ENCODE results near the gene SAPCD1.

SAPCD1 gene

DNA sequence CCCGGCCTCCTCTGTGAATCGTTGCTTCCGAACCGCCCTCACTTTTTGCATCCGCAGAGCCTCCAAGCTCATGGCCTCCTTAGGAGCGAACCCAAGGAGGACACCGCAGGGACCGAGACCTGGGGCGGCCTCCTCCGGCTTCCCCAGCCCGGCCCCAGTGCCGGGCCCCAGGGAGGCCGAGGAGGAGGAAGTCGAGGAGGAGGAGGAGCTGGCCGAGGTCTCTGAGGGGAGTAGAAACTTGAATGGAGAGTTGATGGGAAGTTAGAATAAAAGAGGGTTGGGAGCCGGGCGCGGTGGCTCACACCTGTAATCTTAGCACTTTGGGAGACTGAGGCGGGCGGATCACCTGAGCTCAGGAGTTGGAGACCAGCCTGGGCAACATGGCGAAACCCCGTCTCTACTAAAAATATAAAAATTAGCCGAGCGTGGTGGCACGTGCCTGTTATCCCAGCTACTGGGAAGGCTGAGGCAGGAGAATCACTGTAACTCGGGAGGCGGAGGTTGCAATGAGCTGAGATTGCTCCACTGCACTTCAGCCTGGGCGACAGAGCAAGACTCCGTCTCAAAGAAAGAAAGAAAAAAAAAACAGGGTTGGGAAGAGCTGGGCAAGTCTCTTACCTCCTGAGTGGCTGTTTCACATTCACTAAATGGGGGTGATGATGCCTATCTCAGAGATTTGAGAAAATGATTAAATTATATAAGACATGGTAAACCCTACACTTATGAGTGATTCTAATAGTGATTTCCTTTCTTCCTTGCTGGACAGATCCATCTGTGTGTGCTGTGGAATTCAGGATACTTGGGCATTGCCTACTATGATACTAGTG, 21.8 kb upstream of the SAPCD1 start:
- DNase-seq: peak; percentile 43
- peaks cover 35% of the 10 kb centered on the region for H3F3A ChIP-seq (ENCODE audit: insufficient read depth, low read length)
- H3K9me2 ChIP-seq (replicated peaks; ENCODE audit: insufficient read depth, low read length): no peaks in the 10 kb centered on the region
- no peaks in the 10 kb centered on the region for H4K20me1 ChIP-seq (ENCODE audit: insufficient read depth, low read length)
- no peaks in the 10 kb centered on the region for H3K9me3 ChIP-seq (replicated peaks; ENCODE audit: insufficient read depth, low read length)
- peaks cover 19% of the 10 kb centered on the region for H3K79me2 ChIP-seq (ENCODE audit: low read length)
- H3K4me3 ChIP-seq (ENCODE audit: low read length): peak overlapping the region; percentile 78
- peak overlapping the region; percentile 99 for H3K9ac ChIP-seq (ENCODE audit: low read length)
- no peaks in the 10 kb centered on the region for H3K27me3 ChIP-seq (replicated peaks; ENCODE audit: insufficient read depth, low read length)
- H3K4me1 ChIP-seq (ENCODE audit: low read length): peaks cover 24% of the 10 kb centered on the region
- H3K27ac ChIP-seq (ENCODE audit: low read length): peak overlapping the region; percentile 98
- peak overlapping the region; percentile 47 for H2AFZ ChIP-seq (ENCODE audit: low read length)
- TF ChIP-seq EZH2 (optimal IDR thresholded peaks at IDR 0.05; ENCODE audit: low read depth, low read length): no peak
- TF ChIP-seq, protein P1, sequence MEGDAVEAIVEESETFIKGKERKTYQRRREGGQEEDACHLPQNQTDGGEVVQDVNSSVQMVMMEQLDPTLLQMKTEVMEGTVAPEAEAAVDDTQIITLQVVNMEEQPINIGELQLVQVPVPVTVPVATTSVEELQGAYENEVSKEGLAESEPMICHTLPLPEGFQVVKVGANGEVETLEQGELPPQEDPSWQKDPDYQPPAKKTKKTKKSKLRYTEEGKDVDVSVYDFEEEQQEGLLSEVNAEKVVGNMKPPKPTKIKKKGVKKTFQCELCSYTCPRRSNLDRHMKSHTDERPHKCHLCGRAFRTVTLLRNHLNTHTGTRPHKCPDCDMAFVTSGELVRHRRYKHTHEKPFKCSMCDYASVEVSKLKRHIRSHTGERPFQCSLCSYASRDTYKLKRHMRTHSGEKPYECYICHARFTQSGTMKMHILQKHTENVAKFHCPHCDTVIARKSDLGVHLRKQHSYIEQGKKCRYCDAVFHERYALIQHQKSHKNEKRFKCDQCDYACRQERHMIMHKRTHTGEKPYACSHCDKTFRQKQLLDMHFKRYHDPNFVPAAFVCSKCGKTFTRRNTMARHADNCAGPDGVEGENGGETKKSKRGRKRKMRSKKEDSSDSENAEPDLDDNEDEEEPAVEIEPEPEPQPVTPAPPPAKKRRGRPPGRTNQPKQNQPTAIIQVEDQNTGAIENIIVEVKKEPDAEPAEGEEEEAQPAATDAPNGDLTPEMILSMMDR (IDR thresholded peaks at IDR 0.05; ENCODE audit: low read length): no peak
- TF ChIP-seq EZH2phosphoT487 (IDR thresholded peaks at IDR 0.05; ENCODE audit: low read length): no peak
- peak overlapping the region; percentile 93 for H3K4me2 ChIP-seq (ENCODE audit: low read depth, low read length)
- no peaks in the 10 kb centered on the region for H3K36me3 ChIP-seq (replicated peaks; ENCODE audit: insufficient read depth, low read length)

DNA sequence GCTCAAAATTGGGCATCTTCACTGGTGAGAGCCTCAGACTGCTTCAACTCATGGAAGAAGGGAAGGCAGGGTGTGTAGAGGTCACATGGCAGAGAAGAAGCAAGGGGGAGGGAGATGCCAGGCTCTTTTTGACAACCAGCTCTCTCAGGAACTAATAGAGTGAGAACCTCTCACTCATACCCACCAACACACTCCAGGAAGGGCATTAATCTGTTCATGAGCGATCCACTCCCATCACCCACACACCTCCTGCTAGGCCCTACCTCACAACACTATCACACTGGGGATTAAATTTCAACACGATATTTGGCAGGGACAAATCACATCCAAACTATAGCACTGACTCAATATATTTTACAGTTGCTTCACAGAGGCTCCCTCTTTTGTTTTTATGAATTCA, 20.6 kb upstream of the SAPCD1 start:
- H3F3A ChIP-seq (ENCODE audit: insufficient read depth, low read length): peaks cover 24% of the 10 kb centered on the region

DNA sequence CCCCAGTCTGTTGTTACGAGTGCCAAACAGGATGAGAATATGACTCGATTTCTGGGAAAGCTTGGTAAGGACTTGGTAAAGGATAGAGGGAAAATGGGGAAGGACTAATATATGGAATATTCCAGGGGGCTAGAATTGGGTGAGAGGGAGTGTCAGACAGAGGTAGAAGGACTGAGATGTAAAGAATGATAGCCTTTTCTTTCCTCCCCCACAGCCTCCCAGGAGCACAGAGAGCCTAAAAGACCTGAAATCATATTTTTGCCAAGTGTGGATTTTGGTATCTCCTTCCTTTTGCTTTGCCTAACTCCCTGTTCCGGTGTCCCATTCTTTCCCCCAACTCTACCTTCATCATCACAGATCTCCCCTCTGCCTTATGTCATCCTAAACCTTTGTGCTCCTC, 19.6 kb upstream of the SAPCD1 start:
- H3K27ac ChIP-seq (ENCODE audit: low read length): no peak overlapping the region
- no peaks in the 10 kb centered on the region for H3K9me3 ChIP-seq (replicated peaks; ENCODE audit: insufficient read depth, low read length)
- no peaks in the 10 kb centered on the region for H3K27me3 ChIP-seq (replicated peaks; ENCODE audit: insufficient read depth, low read length)
- H2AFZ ChIP-seq (ENCODE audit: low read length): no peak overlapping the region
- peaks cover 12% of the 10 kb centered on the region for H3K4me1 ChIP-seq (ENCODE audit: low read length)
- no peaks in the 10 kb centered on the region for H3K9me2 ChIP-seq (replicated peaks; ENCODE audit: insufficient read depth, low read length)
- H3K36me3 ChIP-seq (replicated peaks; ENCODE audit: insufficient read depth, low read length): no peaks in the 10 kb centered on the region
- no peak for DNase-seq
- H3K4me2 ChIP-seq (ENCODE audit: low read depth, low read length): no peak overlapping the region
- TF ChIP-seq EZH2 (optimal IDR thresholded peaks at IDR 0.05; ENCODE audit: low read depth, low read length): no peak
- TF ChIP-seq, protein P1 (IDR thresholded peaks at IDR 0.05; ENCODE audit: low read length): no peak
- no peak overlapping the region for H3K4me3 ChIP-seq (ENCODE audit: low read length)
- H3K79me2 ChIP-seq (ENCODE audit: low read length): 0 out of 2 replicates have a peak, but pooled peaks cover 5% of the 10 kb centered on the region
- peaks cover 13% of the 10 kb centered on the region for H3F3A ChIP-seq (ENCODE audit: insufficient read depth, low read length)
- H3K9ac ChIP-seq (ENCODE audit: low read length): no peak overlapping the region
- H4K20me1 ChIP-seq (ENCODE audit: insufficient read depth, low read length): no peaks in the 10 kb centered on the region

More for the DNA sequence above, 20.6 kb upstream of the SAPCD1 start:
- Histone ChIP-seq H3K27me3 (replicated peaks; ENCODE audit: insufficient read depth, low read length) (no peaks in the 10 kb centered on the region), H3K9ac (ENCODE audit: low read length) (no peak overlapping the region), H2AFZ (ENCODE audit: low read length) (no peak overlapping the region), H3K36me3 (replicated peaks; ENCODE audit: insufficient read depth, low read length) (no peaks in the 10 kb centered on the region), H3K4me3 (ENCODE audit: low read length) (no peak overlapping the region), H3K4me1 (ENCODE audit: low read length) (peaks cover 21% of the 10 kb centered on the region), H3K9me2 (replicated peaks; ENCODE audit: insufficient read depth, low read length) (no peaks in the 10 kb centered on the region), H3K27ac (ENCODE audit: low read length) (no peak overlapping the region), H3K79me2 (ENCODE audit: low read length) (peaks cover 7% of the 10 kb centered on the region), H3K4me2 (ENCODE audit: low read depth, low read length) (no peak overlapping the region), H4K20me1 (ENCODE audit: insufficient read depth, low read length) (no peaks in the 10 kb centered on the region), H3K9me3 (replicated peaks; ENCODE audit: insufficient read depth, low read length) (no peaks in the 10 kb centered on the region)
- DNase-seq: no peak
- TF ChIP-seq EZH2 (optimal IDR thresholded peaks at IDR 0.05; ENCODE audit: low read depth, low read length): no peak
- TF ChIP-seq, protein P1 (IDR thresholded peaks at IDR 0.05; ENCODE audit: low read length): no peak
- TF ChIP-seq EZH2phosphoT487 (IDR thresholded peaks at IDR 0.05; ENCODE audit: low read length): no peak
